C4-2B (cell line): ENCODE measurements around the gene WNK1.

Experiments
- H3K27ac ChIP-seq: fragments of 450-650 bp; 2 replicates; pipeline ENCODE4 v1.5.1; 2017
- CTCF ChIP-seq: fragments of 450-650 bp; conservative IDR thresholded peaks from 2 replicates; pipeline ENCODE4 v1.5.1; 2017; ENCODE audit warnings: mild to moderate bottlenecking
- ZFX ChIP-seq: fragments of 450-650 bp; IDR thresholded peaks from 2 replicates; pipeline ENCODE4 v1.6.1; 2017

Gene WNK1

GRCh38 chr12:904010-904414, 151.6 kb downstream of the WNK1 start:
- no peak overlapping the region for H3K27ac ChIP-seq
- TF ChIP-seq CTCF = no peak
- no peak for TF ChIP-seq ZFX

- no peak for TF ChIP-seq CTCF
- no peak for TF ChIP-seq ZFX
- H3K27ac ChIP-seq = no peak overlapping the region
Measured at GRCh38 chr12:905261-906031, 153.1 kb downstream of the WNK1 start.

- H3K27ac ChIP-seq = no peak overlapping the region
- no peak for TF ChIP-seq ZFX
- no peak for TF ChIP-seq CTCF
Measured at GRCh38 chr12:906062-906585, 153.7 kb downstream of the WNK1 start.

GRCh38 chr12:907413-908185, 155.2 kb downstream of the WNK1 start:
- TF ChIP-seq ZFX = no peak
- no peak for TF ChIP-seq CTCF
- H3K27ac ChIP-seq = no peak overlapping the region

GRCh38 chr12:909861-910260, 157.5 kb downstream of the WNK1 start:
- TF ChIP-seq CTCF (no peak), ZFX (no peak)

GRCh38 chr12:910416-910815, 158.0 kb downstream of the WNK1 start:
- no peak for TF ChIP-seq CTCF
- no peak for TF ChIP-seq ZFX
- H3K27ac ChIP-seq = no peak overlapping the region

More at GRCh38 chr12:909861-910260, 157.5 kb downstream of the WNK1 start:
- no peak overlapping the region for H3K27ac ChIP-seq

GRCh38 chr12:911191-911826, 158.9 kb downstream of the WNK1 start:
- TF ChIP-seq CTCF (no peak), ZFX (no peak)
- no peak overlapping the region for H3K27ac ChIP-seq
